ENCODE results near the gene CACNA2D1. TPM values are rescaled to one million over a fixed set of nuclear protein-coding genes. Genes with fewer than 3 reads are reported as not detected.

The CACNA2D1 gene
- total RNA-seq, 1 experiment from 2014 or later, result 0.27 TPM

DNA sequence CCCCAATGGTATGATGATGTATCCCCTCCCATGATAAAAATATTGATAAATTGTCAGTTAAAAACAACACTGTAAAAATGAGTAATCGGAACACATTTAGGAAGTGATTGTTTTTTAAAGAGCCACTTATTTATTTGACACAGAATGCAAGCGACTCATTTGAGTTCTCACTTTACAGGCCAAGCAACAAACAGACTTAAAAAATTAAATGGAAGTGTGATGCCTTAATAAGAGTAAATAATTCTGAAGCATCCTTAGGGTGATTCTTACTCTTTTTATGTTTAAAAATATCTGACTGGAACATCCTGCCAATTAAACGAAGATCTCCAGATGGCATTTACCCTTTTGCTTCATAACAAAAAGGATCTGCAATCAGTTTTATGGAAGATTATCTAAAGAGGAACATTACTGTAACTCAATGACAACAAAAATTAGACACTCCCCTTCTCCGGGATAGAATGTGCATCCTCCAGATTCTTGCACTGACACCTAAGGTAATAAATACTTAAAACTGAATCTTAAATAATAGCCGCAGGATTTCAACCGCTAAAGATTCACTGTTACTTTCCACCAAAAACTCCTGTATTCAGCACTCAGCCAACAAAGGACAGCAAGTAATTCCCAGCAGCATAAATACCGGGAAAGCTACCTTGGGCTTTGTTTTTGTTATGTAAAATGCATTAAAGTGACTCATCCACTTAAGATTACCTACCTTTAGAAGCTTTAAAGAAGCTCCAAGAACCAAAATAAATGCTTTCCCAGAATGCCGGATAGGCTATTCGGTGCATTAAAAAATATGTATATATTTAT lies 1.7 kb downstream of the CACNA2D1 start:
- Histone ChIP-seq H4K20me1 (ENCODE audit: insufficient read depth) (no peaks in the 10 kb centered on the region), H3K27me3 (ENCODE audit: insufficient read depth, low read length) (no peaks in the 10 kb centered on the region), H3K4me1 (ENCODE audit: control insufficient read depth in 1 of 2, insufficient read depth in 2 of 2, low read length in 2 of 2) (no peaks in the 10 kb centered on the region), H3K4me2 (ENCODE audit: low read length) (no peak overlapping the region), H3K9ac (ENCODE audit: low read length) (no peak overlapping the region), H3K36me3 (ENCODE audit: control insufficient read depth in 1 of 2, insufficient read depth in 2 of 2, low read length in 2 of 2) (no peaks in the 10 kb centered on the region), H3K9me3 (ENCODE audit: control insufficient read depth in 1 of 2, insufficient read depth in 1 of 2, low read depth in 1 of 2, low read length in 2 of 2) (no peaks in the 10 kb centered on the region), H3K9me2 (ENCODE audit: insufficient read depth) (no peaks in the 10 kb centered on the region), H2AFZ (ENCODE audit: low read depth, low read length, poor library complexity, severe bottlenecking) (no peak overlapping the region), H3K27ac (ENCODE audit: low read depth, low read length) (no peak overlapping the region), H3K4me3 (replicated peaks in 1 of 2; ENCODE audit: low read depth in 1 of 2, low read length in 2 of 2) (no peak overlapping the region), H3K79me2 (ENCODE audit: insufficient read depth, low read length) (no peaks in the 10 kb centered on the region)
- ChIA-PET POLR2A (no interaction called here), CTCF (no interaction called here), RAD21 (ENCODE audit: low non-redundant PET in 1 of 2, low total read pairs in 2 of 2, uncharacterized antibody in 2 of 2, unreplicated experiment in 2 of 2) (no interaction called here)
- BruUV-seq (replicated peaks), result no TSS peak
- TF ChIP-seq ZFX (IDR thresholded peaks at IDR 0.05), result no peak
- no peak for TF ChIP-seq CEBPB (IDR thresholded peaks at IDR 0.05; ENCODE audit: low read depth)
- no peak for TF ChIP-seq CBX3 (IDR thresholded peaks at IDR 0.05; ENCODE audit: low read depth)
- TF ChIP-seq POLR2A (IDR thresholded peaks at IDR 0.05; ENCODE audit: borderline replicate concordance, extremely low read depth, insufficient read depth, insufficient read length), result no peak
- TF ChIP-seq SRF (IDR thresholded peaks at IDR 0.05; ENCODE audit: low read depth), result no peak
- TF ChIP-seq, protein P1, sequence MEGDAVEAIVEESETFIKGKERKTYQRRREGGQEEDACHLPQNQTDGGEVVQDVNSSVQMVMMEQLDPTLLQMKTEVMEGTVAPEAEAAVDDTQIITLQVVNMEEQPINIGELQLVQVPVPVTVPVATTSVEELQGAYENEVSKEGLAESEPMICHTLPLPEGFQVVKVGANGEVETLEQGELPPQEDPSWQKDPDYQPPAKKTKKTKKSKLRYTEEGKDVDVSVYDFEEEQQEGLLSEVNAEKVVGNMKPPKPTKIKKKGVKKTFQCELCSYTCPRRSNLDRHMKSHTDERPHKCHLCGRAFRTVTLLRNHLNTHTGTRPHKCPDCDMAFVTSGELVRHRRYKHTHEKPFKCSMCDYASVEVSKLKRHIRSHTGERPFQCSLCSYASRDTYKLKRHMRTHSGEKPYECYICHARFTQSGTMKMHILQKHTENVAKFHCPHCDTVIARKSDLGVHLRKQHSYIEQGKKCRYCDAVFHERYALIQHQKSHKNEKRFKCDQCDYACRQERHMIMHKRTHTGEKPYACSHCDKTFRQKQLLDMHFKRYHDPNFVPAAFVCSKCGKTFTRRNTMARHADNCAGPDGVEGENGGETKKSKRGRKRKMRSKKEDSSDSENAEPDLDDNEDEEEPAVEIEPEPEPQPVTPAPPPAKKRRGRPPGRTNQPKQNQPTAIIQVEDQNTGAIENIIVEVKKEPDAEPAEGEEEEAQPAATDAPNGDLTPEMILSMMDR (IDR thresholded peaks at IDR 0.05 in 2 of 3, conservative IDR thresholded peaks at IDR 0.05 in 1 of 3; ENCODE audit: borderline replicate concordance in 1 of 3, insufficient read depth in 1 of 3, low read depth in 2 of 3, low read length in 2 of 3), result no peak
- TF ChIP-seq, protein P2, sequence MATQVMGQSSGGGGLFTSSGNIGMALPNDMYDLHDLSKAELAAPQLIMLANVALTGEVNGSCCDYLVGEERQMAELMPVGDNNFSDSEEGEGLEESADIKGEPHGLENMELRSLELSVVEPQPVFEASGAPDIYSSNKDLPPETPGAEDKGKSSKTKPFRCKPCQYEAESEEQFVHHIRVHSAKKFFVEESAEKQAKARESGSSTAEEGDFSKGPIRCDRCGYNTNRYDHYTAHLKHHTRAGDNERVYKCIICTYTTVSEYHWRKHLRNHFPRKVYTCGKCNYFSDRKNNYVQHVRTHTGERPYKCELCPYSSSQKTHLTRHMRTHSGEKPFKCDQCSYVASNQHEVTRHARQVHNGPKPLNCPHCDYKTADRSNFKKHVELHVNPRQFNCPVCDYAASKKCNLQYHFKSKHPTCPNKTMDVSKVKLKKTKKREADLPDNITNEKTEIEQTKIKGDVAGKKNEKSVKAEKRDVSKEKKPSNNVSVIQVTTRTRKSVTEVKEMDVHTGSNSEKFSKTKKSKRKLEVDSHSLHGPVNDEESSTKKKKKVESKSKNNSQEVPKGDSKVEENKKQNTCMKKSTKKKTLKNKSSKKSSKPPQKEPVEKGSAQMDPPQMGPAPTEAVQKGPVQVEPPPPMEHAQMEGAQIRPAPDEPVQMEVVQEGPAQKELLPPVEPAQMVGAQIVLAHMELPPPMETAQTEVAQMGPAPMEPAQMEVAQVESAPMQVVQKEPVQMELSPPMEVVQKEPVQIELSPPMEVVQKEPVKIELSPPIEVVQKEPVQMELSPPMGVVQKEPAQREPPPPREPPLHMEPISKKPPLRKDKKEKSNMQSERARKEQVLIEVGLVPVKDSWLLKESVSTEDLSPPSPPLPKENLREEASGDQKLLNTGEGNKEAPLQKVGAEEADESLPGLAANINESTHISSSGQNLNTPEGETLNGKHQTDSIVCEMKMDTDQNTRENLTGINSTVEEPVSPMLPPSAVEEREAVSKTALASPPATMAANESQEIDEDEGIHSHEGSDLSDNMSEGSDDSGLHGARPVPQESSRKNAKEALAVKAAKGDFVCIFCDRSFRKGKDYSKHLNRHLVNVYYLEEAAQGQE (IDR thresholded peaks at IDR 0.05; ENCODE audit: low read depth), result no peak
- no peak for TF ChIP-seq EZH2 (IDR thresholded peaks at IDR 0.05)
- TF ChIP-seq, protein P3, sequence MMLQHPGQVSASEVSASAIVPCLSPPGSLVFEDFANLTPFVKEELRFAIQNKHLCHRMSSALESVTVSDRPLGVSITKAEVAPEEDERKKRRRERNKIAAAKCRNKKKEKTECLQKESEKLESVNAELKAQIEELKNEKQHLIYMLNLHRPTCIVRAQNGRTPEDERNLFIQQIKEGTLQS (IDR thresholded peaks at IDR 0.05), result no peak
- no peak for ATAC-seq
- intact Hi-C loops (cut with micrococcal nuclease), result no loop called here
- no peak for DNase-seq (ENCODE audit: low read depth, low spot score)

All from HCT116 (cell line).